ENCODE data around the gene DNAJC3.

GRCh38 chr13:95679722-95680121, 2.8 kb downstream of the DNAJC3 start:
- TF ChIP-seq CTCF (IDR thresholded peaks at IDR 0.05; ENCODE audit: insufficient read depth, low read depth, low read length) = no peak
- TF ChIP-seq EZH2 (IDR thresholded peaks at IDR 0.05; ENCODE audit: insufficient read depth, low read length) = no peak
